GM12865 (cell line): ENCODE data around the gene LPIN1.
A peak's percentile ranks its signal among the peaks of the same experiment; 100 is the strongest.

ENCODE experiments used
- DNase-seq: peaks from one replicate; pipeline ENCODE4 v3.0.0; 2010; ENCODE audit warnings: low read depth
- H3K4me3 ChIP-seq: 2 replicates; pipeline ENCODE4 v1.5.1; 2011; ENCODE audit warnings: mild to moderate bottlenecking, low read depth, low read length, control low read depth
- CTCF ChIP-seq: IDR thresholded peaks from 2 replicates; pipeline ENCODE4 v1.5.1; 2011; ENCODE audit warnings: low read length, control low read depth, low read depth, inconsistent platforms; ENCODE audit not compliant: insufficient read depth; ENCODE audit errors: missing control alignments

LPIN1 gene

GRCh38 chr2:11746376-11746806, at the start of gene LPIN1:
Gene LPIN1, plus strand, starts transcription at chr2:11746632. Its CDS starts 18,910 bp downstream, at chr2:11765542.
- peak within 1 kb of the TSS; percentile 86 for H3K4me3 ChIP-seq
- peak; percentile 89 for DNase-seq
- TF ChIP-seq CTCF = no peak

- no peak for TF ChIP-seq CTCF
- DNase-seq = no peak
- H3K4me3 ChIP-seq = no peak overlapping the region
Observed at GRCh38 chr2:11696736-11697102, 49.7 kb upstream of the LPIN1 start.

GRCh38 chr2:11697103-11697871, 49.1 kb upstream of the LPIN1 start:
- no peak overlapping the region for H3K4me3 ChIP-seq
- no peak for TF ChIP-seq CTCF
- DNase-seq = no peak

- DNase-seq = no peak
- H3K4me3 ChIP-seq = no peak overlapping the region
- no peak for TF ChIP-seq CTCF
Observed at GRCh38 chr2:11698009-11698922, 48.2 kb upstream of the LPIN1 start.

GRCh38 chr2:11699686-11700670, 46.5 kb upstream of the LPIN1 start:
- no peak overlapping the region for H3K4me3 ChIP-seq
- no peak for DNase-seq
- no peak for TF ChIP-seq CTCF

- no peak overlapping the region for H3K4me3 ChIP-seq
- TF ChIP-seq CTCF = no peak
- DNase-seq = no peak
Observed at GRCh38 chr2:11701206-11701605, 45.2 kb upstream of the LPIN1 start.
